SK-N-SH treated with all-trans-retinoic acid at 6 μM for 48 hours (cell line): Measurements from ENCODE around the gene THOC7.

Experiments
- ATAC-seq: fragments of 200-7000 bp; cut with Tn5 transposase; 3 replicates; pipeline ENCODE4 v1.9.1; 2020; ENCODE audit warnings: mild to moderate bottlenecking, moderate library complexity
- ARNTL ChIP-seq: fragments of 450-650 bp; formaldehyde crosslinking; IDR thresholded peaks from 2 replicates; pipeline ENCODE4 v1.5.0; 2020; ENCODE audit warnings: low read depth, mild to moderate bottlenecking, moderate library complexity, borderline replicate concordance
- BACH2 ChIP-seq: fragments of 250-450 bp; sonication (Bioruptor Pico); IDR thresholded peaks from 2 replicates; pipeline ENCODE4 v1.9.0; 2021; ENCODE audit warnings: mild to moderate bottlenecking, borderline replicate concordance
- CSDC2 ChIP-seq: fragments of 250-450 bp; sonication (Bioruptor Pico); IDR thresholded peaks from 2 replicates; pipeline ENCODE4 v1.5.0; 2020; ENCODE audit warnings: mild to moderate bottlenecking, moderate library complexity
- ESRRG ChIP-seq: fragments of 250-450 bp; sonication (Bioruptor Pico); IDR thresholded peaks from 2 replicates; pipeline ENCODE4 v1.6.1; 2021; ENCODE audit warnings: mild to moderate bottlenecking
- GLIS3 ChIP-seq: fragments of 250-450 bp; sonication (Bioruptor Pico); IDR thresholded peaks from 2 replicates; pipeline ENCODE4 v1.5.0; 2020; ENCODE audit warnings: mild to moderate bottlenecking, moderate library complexity
- ISL1 ChIP-seq: fragments of 250-450 bp; sonication (Bioruptor Pico); IDR thresholded peaks from 2 replicates; pipeline ENCODE4 v2.1.2; 2022; ENCODE audit warnings: mild to moderate bottlenecking, moderate library complexity
- OSR1 ChIP-seq: fragments of 250-450 bp; sonication (Bioruptor Pico); IDR thresholded peaks from 2 replicates; pipeline ENCODE4 v1.8.0; 2022; ENCODE audit warnings: moderate library complexity, mild to moderate bottlenecking, inconsistent platforms
- PPARA ChIP-seq: fragments of 250-450 bp; sonication (Bioruptor Pico); IDR thresholded peaks from 2 replicates; pipeline ENCODE4 v1.5.0; 2020; ENCODE audit warnings: mild to moderate bottlenecking, borderline replicate concordance
- SNAI2 ChIP-seq: fragments of 250-450 bp; sonication (Bioruptor Pico); IDR thresholded peaks from 2 replicates; pipeline ENCODE4 v1.5.0; 2020; ENCODE audit warnings: mild to moderate bottlenecking, moderate library complexity
- TCF4 ChIP-seq: fragments of 250-450 bp; sonication (Bioruptor Pico); IDR thresholded peaks from 2 replicates; pipeline ENCODE4 v1.8.0; 2021; ENCODE audit warnings: mild to moderate bottlenecking, moderate library complexity, borderline replicate concordance
- TOX ChIP-seq: fragments of 250-450 bp; sonication (Bioruptor Pico); IDR thresholded peaks from 2 replicates; pipeline ENCODE4 v1.8.0; 2021; ENCODE audit warnings: mild to moderate bottlenecking, moderate library complexity, borderline replicate concordance
- ZC3H10 ChIP-seq: fragments of 250-450 bp; sonication (Bioruptor Pico); IDR thresholded peaks from 2 replicates; pipeline ENCODE4 v1.5.1; 2021; ENCODE audit warnings: mild to moderate bottlenecking, moderate library complexity
- ZFP30 ChIP-seq: fragments of 450-650 bp; formaldehyde crosslinking; IDR thresholded peaks from 2 replicates; pipeline ENCODE4 v1.5.0; 2022; ENCODE audit warnings: mild to moderate bottlenecking, moderate library complexity
- ZNF565 ChIP-seq: fragments of 450-650 bp; formaldehyde crosslinking; conservative IDR thresholded peaks from 2 replicates; pipeline ENCODE4 v1.5.0; 2020; ENCODE audit warnings: low read depth, mild to moderate bottlenecking, moderate library complexity
- ZNF70 ChIP-seq: fragments of 450-650 bp; formaldehyde crosslinking; IDR thresholded peaks from 2 replicates; pipeline ENCODE4 v1.5.0; 2020; ENCODE audit warnings: mild to moderate bottlenecking, moderate library complexity
- TF ChIP-seq, protein P1 (sequence below): fragments of 250-450 bp; sonication (Bioruptor Pico); IDR thresholded peaks from 2 replicates; pipeline ENCODE4 v1.5.0; 2020; ENCODE audit warnings: mild to moderate bottlenecking, moderate library complexity
- TF ChIP-seq, protein P2 (sequence below): fragments of 250-450 bp; sonication (Bioruptor Pico); IDR thresholded peaks from 2 replicates; pipeline ENCODE4 v1.5.1; 2021; ENCODE audit warnings: mild to moderate bottlenecking, moderate library complexity
- TF ChIP-seq, protein P3 (sequence below): fragments of 250-450 bp; sonication (Bioruptor Pico); IDR thresholded peaks from 2 replicates; pipeline ENCODE4 v1.8.0; 2020; ENCODE audit warnings: mild to moderate bottlenecking, moderate library complexity, borderline replicate concordance
- TF ChIP-seq, protein P4 (sequence below): fragments of 250-450 bp; sonication (Bioruptor Pico); IDR thresholded peaks from 2 replicates; pipeline ENCODE4 v1.5.1; 2020; ENCODE audit warnings: low read depth, mild to moderate bottlenecking, moderate library complexity

Gene THOC7

DNA sequence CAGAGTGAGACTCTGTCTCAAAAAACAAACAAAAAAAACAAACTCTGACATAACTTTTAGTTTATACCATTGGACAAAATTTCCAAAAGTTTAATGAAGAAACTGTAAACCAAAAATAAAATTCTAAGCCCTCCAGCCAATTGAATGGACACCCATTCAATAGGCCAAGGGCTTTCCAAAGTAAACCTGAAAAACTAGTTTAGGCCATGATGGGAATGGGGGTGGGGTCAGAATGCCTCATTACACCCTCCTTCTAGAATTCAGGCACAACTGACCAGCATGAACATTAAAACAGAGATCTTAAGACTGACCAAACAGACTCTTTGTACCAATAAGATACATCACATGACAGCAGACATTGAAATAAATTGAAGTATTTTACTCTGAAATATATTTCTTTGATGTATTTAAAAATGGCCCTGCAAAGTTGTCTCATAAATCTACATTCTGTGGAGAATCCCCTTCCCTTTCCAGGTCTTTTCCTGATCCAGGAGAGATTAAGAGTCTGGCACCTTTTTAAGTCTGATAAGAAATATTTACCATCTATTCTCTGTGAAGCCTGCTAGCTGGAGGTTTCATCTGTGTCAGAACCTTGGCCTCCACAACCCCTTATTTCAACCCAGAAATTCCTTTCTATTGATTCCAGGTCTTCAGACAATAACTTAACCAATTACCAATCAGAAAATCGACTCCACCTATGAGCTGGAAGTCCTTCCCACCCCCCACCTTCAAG is 15.7 kb downstream of the THOC7 start (continued):
- TF ChIP-seq, protein P1, sequence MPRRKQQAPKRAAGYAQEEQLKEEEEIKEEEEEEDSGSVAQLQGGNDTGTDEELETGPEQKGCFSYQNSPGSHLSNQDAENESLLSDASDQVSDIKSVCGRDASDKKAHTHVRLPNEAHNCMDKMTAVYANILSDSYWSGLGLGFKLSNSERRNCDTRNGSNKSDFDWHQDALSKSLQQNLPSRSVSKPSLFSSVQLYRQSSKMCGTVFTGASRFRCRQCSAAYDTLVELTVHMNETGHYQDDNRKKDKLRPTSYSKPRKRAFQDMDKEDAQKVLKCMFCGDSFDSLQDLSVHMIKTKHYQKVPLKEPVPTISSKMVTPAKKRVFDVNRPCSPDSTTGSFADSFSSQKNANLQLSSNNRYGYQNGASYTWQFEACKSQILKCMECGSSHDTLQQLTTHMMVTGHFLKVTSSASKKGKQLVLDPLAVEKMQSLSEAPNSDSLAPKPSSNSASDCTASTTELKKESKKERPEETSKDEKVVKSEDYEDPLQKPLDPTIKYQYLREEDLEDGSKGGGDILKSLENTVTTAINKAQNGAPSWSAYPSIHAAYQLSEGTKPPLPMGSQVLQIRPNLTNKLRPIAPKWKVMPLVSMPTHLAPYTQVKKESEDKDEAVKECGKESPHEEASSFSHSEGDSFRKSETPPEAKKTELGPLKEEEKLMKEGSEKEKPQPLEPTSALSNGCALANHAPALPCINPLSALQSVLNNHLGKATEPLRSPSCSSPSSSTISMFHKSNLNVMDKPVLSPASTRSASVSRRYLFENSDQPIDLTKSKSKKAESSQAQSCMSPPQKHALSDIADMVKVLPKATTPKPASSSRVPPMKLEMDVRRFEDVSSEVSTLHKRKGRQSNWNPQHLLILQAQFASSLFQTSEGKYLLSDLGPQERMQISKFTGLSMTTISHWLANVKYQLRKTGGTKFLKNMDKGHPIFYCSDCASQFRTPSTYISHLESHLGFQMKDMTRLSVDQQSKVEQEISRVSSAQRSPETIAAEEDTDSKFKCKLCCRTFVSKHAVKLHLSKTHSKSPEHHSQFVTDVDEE (CRISPR knock-in tag): no peak
- TF ChIP-seq, protein P2, sequence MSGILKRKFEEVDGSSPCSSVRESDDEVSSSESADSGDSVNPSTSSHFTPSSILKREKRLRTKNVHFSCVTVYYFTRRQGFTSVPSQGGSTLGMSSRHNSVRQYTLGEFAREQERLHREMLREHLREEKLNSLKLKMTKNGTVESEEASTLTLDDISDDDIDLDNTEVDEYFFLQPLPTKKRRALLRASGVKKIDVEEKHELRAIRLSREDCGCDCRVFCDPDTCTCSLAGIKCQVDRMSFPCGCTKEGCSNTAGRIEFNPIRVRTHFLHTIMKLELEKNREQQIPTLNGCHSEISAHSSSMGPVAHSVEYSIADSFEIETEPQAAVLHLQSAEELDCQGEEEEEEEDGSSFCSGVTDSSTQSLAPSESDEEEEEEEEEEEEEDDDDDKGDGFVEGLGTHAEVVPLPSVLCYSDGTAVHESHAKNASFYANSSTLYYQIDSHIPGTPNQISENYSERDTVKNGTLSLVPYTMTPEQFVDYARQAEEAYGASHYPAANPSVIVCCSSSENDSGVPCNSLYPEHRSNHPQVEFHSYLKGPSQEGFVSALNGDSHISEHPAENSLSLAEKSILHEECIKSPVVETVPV: no peak
- no peak for TF ChIP-seq TCF4 (CRISPR knock-in tag)

DNA sequence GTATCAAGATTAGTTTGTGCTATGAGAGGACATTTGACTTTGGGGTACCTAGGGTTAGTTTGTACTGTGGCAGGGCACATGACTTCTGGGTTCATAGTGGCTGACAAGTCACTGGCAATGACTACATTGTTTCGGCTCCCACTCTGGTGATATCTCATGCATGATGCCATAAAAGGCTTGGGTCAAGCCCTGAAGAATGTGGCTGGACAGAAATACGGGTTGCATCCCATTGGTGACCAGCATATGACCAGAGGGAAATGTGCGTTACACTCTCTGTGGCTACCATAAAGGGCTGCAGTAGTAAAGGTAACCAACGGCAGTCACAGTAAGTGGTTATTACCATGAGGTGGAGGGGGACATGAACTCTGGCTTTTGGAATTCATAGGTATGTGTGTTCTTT is 18.4 kb downstream of the THOC7 start:
- no peak for ATAC-seq
- TF ChIP-seq OSR1 (CRISPR knock-in tag) (no peak), ZC3H10 (CRISPR knock-in tag) (no peak)

DNA sequence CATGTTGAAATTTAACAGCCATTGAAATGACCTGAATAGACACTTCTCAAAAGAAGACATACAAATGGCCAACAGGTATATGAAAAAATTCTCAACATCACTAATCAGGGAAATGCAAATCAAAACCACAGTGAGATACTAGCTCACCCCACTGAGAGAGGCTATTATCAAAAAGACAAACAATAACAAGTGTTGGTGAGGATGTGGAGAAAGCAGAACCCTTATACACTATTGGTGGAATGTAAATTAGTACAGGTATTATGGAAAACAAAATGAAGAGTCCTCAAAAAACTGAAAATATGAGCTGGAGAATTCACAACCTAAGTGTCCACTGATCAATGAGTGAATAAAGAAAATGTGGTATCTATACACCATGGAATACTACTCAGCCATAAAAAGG is 21.5 kb downstream of the THOC7 start:
- TF ChIP-seq SNAI2 (CRISPR knock-in tag) (no peak), ZFP30 (CRISPR knock-in tag) (no peak), ZNF565 (CRISPR knock-in tag) (no peak), TOX (CRISPR knock-in tag) (no peak), ZNF70 (no peak), PPARA (CRISPR knock-in tag) (no peak), TCF4 (CRISPR knock-in tag) (no peak), ISL1 (CRISPR knock-in tag) (no peak), ZC3H10 (CRISPR knock-in tag) (no peak), ARNTL (CRISPR knock-in tag) (no peak), ESRRG (CRISPR knock-in tag) (no peak), CSDC2 (CRISPR knock-in tag) (no peak), BACH2 (no peak), OSR1 (CRISPR knock-in tag) (no peak), GLIS3 (no peak)
- TF ChIP-seq, protein P3, sequence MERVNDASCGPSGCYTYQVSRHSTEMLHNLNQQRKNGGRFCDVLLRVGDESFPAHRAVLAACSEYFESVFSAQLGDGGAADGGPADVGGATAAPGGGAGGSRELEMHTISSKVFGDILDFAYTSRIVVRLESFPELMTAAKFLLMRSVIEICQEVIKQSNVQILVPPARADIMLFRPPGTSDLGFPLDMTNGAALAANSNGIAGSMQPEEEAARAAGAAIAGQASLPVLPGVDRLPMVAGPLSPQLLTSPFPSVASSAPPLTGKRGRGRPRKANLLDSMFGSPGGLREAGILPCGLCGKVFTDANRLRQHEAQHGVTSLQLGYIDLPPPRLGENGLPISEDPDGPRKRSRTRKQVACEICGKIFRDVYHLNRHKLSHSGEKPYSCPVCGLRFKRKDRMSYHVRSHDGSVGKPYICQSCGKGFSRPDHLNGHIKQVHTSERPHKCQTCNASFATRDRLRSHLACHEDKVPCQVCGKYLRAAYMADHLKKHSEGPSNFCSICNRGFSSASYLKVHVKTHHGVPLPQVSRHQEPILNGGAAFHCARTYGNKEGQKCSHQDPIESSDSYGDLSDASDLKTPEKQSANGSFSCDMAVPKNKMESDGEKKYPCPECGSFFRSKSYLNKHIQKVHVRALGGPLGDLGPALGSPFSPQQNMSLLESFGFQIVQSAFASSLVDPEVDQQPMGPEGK (CRISPR knock-in tag): no peak
- TF ChIP-seq, protein P1 (CRISPR knock-in tag): no peak
- TF ChIP-seq, protein P4, sequence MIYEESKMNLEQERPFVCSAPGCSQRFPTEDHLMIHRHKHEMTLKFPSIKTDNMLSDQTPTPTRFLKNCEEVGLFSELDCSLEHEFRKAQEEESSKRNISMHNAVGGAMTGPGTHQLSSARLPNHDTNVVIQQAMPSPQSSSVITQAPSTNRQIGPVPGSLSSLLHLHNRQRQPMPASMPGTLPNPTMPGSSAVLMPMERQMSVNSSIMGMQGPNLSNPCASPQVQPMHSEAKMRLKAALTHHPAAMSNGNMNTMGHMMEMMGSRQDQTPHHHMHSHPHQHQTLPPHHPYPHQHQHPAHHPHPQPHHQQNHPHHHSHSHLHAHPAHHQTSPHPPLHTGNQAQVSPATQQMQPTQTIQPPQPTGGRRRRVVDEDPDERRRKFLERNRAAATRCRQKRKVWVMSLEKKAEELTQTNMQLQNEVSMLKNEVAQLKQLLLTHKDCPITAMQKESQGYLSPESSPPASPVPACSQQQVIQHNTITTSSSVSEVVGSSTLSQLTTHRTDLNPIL (CRISPR knock-in tag): no peak
- TF ChIP-seq, protein P2: no peak
- no peak for ATAC-seq
